GM21825 (cell line): ENCODE data around the gene LMOD3.

Experiments
- ATAC-seq: cut with Tn5 transposase; IDR thresholded peaks from one replicate; pipeline ENCODE4 v1.9.1; 2021; ENCODE audit warnings: mild to moderate bottlenecking, moderate library complexity; ENCODE audit not compliant: unreplicated experiment

LMOD3 gene

DNA sequence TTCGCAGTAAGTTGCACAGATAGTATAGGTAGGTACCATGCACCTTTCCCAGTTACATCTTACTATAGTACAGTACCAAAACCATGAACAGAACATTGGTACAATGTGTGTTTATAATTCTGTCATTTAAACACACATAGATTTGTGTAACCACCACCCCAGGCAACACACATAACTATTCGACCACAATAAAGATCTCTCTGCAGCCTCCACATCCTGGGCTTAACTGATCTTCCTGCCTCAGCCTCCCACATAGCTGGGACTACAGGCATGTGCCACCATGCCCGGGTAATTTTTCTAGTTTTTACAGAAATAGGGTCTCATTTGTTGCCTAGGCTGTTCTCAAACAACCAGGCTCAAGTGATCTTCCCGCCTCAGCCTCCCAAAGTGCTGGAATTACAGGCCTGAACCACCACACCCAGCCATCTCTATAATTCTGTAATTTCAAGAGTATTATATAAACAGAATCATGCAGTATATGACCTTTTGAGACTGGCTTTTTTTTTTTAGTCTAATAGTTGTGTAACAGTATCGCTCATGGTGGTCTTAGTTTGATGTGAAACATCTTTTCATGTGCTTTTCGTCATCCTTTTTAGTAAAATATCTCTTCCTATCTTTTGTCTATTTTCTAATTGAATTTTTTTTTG is 57.0 kb downstream of the LMOD3 start:
- ATAC-seq = no peak

- no peak for ATAC-seq
Observed at GRCh38 chr3:69063636-69064035, 58.8 kb downstream of the LMOD3 start.

GRCh38 chr3:69059688-69060087 is 62.7 kb downstream of the LMOD3 start:
- no peak for ATAC-seq

GRCh38 chr3:69058947-69059224 is 63.5 kb downstream of the LMOD3 start:
- ATAC-seq = no peak

DNA sequence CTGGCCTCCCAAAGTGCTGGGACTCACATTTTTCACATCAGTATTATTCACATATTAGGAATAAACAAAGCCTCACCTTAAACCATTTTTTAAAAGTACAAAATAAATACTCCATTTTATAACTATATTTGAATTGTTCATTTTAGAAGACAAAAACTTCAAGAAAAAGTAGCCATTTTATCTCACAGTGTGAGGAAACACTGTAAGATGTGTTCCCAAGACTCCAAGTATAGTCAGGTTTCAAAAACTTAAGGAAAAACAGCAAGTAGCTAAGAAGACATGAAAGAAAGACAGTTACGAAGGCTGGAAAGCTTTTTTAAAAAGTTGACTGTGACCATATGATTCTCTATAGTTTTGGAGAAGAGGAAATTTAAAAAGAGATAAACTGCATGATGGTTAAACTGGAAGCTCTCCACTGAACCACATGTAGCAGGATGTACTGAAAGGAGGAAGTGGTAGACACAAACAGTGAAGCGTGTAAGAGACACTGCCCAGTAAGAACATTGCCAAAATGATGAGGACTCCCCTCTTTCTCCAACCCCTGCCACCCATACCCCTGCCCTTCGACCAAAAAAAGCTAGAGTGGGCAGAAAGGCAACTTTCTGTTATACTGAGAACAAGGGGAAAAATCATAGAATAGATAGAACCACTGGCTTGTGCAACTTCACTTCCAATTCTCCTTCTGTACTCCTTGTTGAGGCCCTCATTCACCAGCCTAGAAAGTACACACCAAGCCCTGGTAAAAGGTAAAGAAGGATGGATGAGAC is 64.0 kb downstream of the LMOD3 start:
- peak; percentile 99 for ATAC-seq
